HL-60/S4 (cell line): ENCODE measurements around the gene PLA2G4D.

Experiments used
- in situ Hi-C: fragments of 300-500 bp; cut with MboI; formaldehyde crosslinking; loops from 2 replicates; pipeline ENCODE4 v1.14.3; 2022; ENCODE audit warnings: low sequenced_read_pairs

The PLA2G4D gene

DNA sequence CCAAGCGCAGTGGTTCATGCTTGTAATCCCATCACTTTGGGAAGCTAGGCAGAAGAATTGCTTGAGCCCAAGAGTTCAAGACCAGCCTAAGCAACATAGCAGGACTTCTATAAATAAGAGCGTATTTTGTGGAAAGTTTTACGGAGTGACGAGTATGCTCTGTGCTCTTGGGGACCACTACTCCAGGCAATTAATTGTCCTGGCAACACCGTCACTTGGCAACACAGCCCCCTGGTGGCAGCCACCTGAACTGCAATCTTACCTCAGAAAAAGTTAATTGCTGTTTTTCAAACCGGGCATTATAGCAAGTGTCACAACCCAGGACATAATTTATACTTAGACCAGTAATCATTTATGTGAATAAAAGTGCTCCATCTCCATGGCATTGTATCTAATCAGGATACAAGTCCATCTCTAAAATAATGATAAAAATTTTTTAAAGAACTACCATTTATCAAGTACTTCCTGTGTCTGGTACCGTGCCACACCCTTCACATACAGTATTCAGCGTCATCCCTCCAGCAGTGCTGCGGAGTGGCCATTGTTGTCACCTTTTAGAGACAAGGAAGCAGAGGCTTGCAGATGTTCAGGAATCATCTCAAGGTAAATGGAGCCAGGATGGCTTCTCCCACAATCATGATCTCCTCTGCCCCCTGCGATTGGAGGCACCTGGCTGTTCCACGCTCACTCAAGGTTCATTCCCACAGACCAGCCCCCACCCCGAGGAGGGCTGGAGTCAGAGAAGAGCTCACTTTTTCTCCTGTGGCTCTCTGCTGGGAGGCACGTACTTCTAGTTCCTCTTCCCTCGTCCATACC is 34.5 kb downstream of the PLA2G4D start:
- in situ Hi-C loops: loop anchor here (5.0 to 25.0 kb wide), 3 partner anchors 68 to 1148 kb away; no protein-coding TSS in a partner anchor

DNA sequence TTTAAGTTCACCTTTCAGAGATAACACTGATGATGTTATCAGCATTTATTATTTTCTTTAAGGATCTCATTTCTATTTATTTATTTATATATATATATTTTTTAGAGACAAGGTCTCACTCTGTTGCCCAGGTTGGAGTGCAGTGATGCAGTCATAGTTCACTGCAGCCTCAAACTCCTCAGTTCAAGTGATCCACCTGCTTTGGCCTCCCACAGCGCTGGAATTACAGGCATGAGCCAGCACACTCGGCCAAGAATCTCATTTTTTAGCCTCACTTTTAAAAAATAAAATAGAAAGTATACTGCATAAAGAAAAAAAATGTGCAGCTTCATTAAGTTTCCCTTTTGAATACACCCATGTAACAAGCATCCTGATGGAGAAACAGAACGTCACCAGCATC is 35.6 kb downstream of the PLA2G4D start:
- in situ Hi-C loops: loop anchor here (5.0 to 25.0 kb wide), 2 partner anchors 66 to 1146 kb away; no protein-coding TSS in a partner anchor

DNA sequence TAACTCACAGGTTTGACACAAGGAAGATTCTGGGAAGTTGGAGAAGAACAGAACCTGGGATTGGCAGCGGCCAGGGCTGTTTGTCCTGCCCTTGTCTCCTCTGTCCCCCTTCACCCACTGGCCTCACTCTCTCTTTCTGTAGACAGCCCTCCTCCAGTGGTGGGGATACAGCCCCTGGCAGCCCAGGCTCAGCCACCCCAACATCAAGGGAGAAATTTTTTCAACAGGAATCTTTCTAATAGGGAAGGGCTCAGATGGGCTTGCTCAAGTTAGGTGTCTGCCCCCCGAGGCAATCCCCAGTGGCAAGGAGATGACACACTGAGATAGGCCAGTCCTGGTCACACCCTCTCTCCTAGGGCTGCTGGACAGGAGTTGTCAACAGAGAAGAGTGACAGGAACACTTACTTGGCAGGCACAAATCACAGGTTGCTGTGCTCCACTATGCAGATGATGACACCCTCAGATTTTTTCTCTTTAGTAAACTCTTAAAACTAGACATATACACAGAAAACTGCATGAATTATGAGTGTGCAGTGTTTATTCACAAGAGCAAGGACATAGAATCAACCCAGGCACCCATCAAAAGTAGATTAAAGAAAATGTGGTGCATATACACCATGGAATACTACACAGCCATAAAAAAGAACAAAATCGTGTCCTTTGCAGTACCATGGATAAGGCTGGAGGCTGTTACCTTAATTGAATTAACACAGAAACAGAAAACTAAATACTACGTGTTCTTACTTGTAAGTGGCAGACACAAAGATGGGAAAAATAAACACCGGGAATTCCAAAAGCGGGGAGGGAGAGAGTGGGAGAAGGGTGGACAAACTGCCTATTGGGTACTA is 36.3 kb downstream of the PLA2G4D start:
- in situ Hi-C loops: loop anchor here (5.0 to 25.0 kb wide), 2 partner anchors 66 to 1146 kb away; no protein-coding TSS in a partner anchor

DNA sequence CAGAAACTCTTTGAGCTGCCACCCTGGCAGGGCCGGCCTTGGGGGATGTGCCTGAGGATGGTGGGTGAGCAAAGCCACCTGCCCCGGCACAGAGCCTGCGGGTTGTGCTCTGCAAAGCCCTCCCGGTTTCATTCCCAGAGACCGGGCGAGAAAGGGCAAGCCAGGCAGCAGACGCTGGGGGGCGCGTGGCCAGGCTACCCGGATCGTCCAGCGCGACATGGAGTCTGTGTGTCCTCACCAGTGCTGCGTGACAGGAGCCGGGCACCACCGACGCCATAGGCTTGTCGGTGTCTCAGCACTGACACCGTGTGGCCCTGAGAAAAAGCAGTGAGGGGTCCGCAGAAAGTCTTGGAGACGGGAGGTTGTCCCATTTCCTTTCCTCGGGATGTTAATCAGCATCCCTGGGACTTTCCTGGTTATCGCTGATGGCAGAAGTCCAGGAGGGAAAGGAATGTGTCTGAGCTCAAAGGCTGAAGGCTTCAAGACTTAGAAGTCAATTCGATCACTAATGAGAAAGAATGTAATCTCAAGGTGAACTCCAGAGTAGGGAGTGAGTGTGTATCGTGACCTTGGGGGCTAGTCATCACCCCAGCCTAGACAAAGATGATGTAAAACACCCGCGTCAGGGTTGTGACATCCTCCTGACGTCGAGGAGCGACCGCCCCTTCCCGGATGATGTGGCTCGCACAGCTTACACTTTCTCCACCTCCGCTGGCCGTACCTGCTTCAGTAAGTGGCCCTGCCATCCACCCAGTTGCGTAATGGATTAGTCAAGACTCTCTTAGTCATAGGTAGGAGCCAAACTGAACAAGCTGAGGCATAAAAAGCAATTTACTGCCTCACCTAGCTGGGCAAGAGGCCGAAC is 37.2 kb downstream of the PLA2G4D start:
- in situ Hi-C loops: loop anchor here (5.0 to 25.0 kb wide), 2 partner anchors 65 to 1145 kb away; no protein-coding TSS in a partner anchor

GRCh38 chr15:42053914-42054313 is 40.4 kb downstream of the PLA2G4D start:
- in situ Hi-C loops: loop anchor here (25.0 kb wide), 1 partner anchor 1142 kb away; no protein-coding TSS in a partner anchor

DNA sequence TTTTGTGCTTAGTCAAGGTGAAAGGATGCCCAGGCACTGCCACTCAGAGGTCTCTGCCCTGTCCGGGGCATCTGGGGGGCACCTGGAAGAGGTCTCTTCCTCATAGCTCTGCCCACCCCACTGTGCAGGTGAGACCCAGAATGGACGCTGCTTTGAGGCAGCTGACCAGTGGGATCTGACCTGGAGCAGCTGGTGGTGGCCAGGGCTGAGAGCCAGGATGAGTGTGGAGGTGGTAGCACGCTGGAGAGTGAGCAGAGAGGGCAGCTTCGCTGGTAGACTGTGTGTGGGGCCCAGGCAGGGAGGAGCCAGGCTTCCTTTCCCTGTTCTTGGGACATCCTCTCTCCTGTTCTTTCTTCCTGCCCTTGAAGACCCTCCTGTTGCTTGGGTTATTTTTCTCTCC is 41.4 kb downstream of the PLA2G4D start:
- in situ Hi-C loops: loop anchor here (25.0 kb wide), 1 partner anchor 1141 kb away; no protein-coding TSS in a partner anchor

DNA sequence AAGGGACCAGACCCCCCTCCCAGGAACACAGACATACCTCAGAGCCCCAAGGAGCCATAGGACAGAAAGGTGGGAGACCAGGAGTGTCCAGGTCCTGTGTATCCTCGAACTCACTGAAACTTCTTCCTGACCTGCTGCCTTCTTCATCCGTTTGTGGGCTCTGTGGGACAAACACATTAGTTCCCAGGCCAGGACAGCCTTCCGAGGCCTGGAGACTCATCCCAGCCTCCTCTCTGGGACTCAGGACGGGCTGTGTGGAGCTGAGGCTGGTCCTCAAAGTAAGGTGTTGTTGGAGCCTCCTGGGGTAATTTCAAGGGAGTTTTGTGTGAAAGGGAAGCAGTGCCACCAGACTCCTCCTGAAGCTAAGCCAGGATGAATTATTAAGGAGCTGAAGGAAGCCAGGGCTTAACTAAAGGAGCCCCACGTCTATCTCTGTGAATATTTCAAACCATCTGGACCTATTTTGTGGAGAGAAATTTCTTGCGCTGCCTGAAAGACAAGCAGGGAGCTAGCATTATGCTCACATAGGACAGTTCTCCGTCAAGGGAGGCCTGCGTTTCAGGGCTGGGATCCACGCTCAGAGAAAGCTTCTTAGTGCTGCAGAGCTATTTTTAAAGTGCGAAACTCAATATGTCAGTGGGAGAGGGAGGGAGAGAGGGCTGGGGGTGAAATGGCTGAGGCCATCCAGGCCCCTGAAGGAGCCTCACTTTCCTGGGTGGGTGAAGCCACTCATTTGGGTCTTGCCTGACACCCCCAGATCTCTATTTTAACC is 43.7 kb downstream of the PLA2G4D start:
- in situ Hi-C loops: loop anchor here (25.0 kb wide), 1 partner anchor 1138 kb away; no protein-coding TSS in a partner anchor

GRCh38 chr15:42048821-42049200 is 45.6 kb downstream of the PLA2G4D start:
- in situ Hi-C loops: no loop called here

DNA sequence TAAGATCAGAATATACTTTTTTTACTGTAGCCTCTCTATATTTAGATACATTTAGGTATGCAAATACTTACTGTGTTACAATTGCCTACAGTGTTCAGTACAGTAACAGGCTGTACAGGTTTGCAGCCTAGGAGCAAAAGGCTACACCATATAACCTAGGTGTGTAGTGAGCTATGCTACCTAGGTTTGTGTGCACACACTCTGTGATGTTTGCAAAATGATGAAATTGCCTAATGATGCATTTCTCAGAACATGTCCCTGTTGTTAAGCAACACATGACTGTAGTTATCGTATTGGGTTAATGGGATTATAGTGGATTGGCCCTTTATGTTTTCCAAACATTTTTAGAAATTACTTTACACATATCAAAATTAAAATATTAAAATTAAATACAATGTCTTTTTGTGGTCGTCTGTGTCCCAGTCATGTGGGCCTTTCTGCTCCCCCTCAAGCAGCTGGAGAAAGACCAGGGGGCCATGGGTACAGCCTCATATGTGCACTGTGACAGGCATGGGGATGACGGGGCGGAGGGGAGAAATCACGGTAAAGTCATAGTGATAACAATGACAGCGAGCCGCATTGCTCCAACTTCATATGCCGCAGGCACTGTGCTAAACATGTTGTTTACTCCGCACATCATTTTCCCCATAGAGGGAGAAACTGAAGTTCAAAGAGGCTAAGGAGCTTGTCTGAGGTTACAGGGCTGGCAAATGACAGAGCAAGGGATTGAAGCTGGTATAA is 46.1 kb downstream of the PLA2G4D start:
- in situ Hi-C loops: no loop called here

DNA sequence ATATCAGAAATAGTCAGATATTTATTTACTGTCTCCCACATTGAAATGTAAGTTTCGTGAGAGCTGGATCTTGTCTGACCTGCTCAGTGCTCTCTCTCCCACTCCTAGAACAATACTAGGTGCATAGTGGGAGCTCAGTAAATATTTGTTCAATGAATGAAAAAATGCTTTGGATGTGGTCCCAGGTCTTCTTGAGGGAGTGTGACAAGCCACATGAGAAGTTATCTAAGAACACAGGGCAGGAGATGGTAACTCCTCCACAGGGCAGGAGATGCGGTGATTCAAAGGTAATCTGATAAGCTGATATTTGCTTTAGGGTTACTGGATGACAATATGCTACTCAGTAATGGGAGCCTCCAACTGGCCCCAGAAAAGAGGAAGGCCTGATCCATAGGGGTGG is 47.8 kb downstream of the PLA2G4D start:
- in situ Hi-C loops: no loop called here

- in situ Hi-C loops: no loop called here
Observed at GRCh38 chr15:42045211-42045615, 49.1 kb downstream of the PLA2G4D start.

DNA sequence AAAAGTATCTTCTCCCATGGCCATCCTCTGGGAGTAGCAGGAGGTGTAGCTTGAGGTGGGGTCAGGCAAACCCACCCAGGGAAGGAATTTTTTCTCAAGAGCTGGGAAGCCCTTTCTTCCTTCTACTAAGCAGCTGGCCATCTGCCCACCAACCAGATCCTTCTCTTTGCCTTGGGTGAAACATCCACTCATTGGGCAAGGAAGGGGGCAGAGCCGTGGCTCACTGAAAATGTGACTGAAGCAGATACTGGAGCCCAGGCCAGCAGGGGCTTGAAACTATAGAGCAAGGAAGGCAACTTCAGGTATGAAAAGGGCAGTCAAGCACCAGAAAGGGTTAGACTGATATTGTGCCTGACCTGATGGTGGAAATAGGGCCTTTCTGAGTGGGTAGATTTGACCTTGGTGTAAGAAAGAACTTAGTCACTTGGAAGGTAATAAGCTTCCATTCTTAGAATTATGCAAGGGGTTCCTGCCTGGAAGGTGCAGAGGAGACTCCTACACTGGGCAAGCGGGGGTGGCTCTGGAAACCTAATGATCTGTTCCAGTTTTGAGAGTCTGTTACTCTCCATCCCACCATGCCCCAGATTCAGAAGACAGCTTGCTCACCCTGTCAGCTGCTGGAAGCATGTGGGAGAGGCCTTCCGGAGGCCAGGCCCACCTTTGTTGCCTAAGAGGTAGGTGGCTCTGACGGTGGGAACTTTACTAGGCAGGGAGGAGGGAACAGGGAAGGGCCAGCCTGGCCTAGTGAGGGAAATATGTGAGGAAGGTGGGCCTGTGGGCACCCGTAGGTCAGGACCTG is 51.6 kb downstream of the PLA2G4D start:
- in situ Hi-C loops: no loop called here

DNA sequence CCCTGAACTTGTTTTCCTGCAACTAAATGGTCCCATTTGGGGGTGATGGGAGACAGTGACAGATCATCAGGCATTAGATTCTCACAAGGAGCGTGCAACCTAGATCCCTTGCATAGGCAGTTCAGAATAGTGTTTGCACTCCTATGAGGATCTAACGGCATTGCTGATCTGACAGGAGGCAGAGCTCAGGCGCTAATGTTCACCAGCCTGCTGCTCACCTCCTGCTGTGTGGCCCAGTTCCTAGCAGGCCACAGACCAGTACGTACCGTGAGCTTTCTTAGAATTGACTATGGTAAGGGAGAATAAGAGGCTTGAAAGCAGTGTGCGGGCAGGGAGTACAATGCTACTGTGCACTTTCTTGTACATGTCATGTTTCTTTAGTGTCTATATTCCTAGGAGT is 56.0 kb downstream of the PLA2G4D start:
- in situ Hi-C loops: no loop called here

DNA sequence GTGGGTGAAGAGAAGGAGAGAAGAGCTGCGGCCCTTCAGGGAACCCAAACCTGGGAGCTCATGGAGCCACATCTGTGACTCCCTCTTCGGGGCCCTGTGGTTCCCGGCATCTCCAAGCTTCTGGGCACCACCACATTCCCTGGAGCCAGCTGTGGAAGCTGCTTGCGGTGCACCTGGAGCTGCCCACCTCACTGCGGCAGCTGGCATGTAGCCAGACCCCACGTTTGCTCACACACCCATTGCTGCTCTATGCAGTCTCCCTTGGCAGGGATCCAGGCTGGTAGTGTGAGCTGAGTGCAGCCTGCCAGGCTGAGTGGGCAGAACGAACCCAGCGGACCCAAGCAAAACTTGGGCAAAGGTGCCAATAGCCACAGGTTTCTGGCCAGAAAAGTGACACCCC is 56.7 kb downstream of the PLA2G4D start:
- in situ Hi-C loops: no loop called here

DNA sequence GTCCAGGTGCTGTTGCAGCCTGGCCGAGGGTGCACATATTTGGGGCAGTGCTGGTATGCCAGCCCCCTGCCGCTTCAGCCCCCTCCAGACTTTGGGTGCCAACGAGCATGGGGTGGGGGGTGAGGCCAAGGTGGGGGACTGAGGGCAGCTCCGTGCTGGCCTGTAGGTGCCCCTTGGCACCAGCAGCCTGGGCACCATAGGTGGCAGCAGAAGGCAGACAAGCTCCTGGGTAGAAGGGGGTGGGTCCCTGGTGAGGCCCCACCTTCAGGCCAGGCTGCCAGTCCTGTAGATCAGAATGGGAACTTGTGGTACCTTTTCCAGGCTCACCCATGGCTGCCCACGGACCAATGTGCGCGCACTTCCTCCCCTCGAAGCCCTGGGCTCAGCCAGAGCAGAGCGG is 57.4 kb downstream of the PLA2G4D start:
- in situ Hi-C loops: no loop called here

- in situ Hi-C loops: no loop called here
Observed at GRCh38 chr15:42036112-42036905, 58.1 kb downstream of the PLA2G4D start.

DNA sequence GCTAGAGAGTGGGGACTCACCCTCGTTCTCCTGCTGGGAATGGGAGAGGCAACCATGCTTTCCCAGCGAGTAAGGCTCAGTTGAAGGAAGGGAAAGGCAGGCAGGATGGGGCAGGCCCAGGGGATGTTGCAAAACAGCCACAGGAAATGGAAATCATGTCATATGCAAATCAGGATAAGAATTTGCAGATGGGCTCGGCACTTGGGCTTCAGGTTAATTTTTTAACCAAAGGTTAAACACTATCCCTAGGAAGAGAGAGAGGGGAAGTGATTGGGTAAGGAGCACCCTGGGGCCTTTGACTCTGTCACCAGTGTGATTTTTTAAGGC is 59.0 kb downstream of the PLA2G4D start:
- in situ Hi-C loops: no loop called here
